ENCODE data around the gene CLNK.

The CLNK gene

GRCh38 chr4:10727140-10727880, 42.7 kb upstream of the CLNK start:
- no peak overlapping the region for H3K27ac ChIP-seq (ENCODE audit: low read depth, low read length)
- H3K27me3 ChIP-seq (ENCODE audit: control insufficient read depth in 5 of 5, insufficient read depth in 4 of 5, low read length in 5 of 5) = no peaks in the 10 kb centered on the region
- no peak overlapping the region for H3K4me3 ChIP-seq (ENCODE audit: low read depth in 1 of 5, low read length in 5 of 5)
- H3K9me3 ChIP-seq (ENCODE audit: control insufficient read depth in 5 of 5, low read length in 5 of 5) = no peaks in the 10 kb centered on the region
- no peaks in the 10 kb centered on the region for H3K36me3 ChIP-seq (ENCODE audit: control insufficient read depth in 5 of 5, insufficient read depth in 5 of 5, low read length in 5 of 5)
- H3K9ac ChIP-seq (ENCODE audit: low read length in 5 of 5) = no peak overlapping the region
- H3K4me1 ChIP-seq (ENCODE audit: control insufficient read depth in 5 of 5, insufficient read depth in 5 of 5, low read length in 5 of 5) = peaks cover 0 to 1% (median 0%) of the 10 kb centered on the region in 5 donors

DNA sequence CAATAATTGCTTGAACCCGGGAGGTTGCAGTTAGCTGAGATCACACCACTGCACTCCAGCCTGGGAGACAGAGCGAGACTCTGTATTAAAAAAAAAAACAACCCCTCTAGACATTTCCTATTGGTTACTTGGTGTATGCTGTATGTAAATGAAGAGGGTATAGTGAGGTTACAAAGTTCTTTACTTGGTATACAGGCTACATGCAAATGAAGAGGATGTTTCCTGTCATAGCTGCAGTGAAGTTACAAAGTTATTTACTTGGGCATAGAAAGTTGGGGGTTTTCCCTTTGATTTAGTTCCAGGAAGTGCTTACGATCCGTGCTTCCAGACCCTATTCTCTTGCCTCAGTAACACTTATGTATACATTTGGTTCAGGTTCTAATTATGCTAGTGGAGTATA, 38.4 kb upstream of the CLNK start:
- Histone ChIP-seq H3K9ac (ENCODE audit: low read length in 5 of 5) (no peak overlapping the region), H3K4me1 (ENCODE audit: control insufficient read depth in 5 of 5, insufficient read depth in 5 of 5, low read length in 5 of 5) (peaks cover 0 to 1% (median 0%) of the 10 kb centered on the region in 5 donors), H3K27me3 (ENCODE audit: control insufficient read depth in 5 of 5, insufficient read depth in 4 of 5, low read length in 5 of 5) (no peaks in the 10 kb centered on the region), H3K4me3 (ENCODE audit: low read depth in 1 of 5, low read length in 5 of 5) (no peak overlapping the region), H3K36me3 (ENCODE audit: control insufficient read depth in 5 of 5, insufficient read depth in 5 of 5, low read length in 5 of 5) (no peaks in the 10 kb centered on the region), H3K27ac (ENCODE audit: low read depth, low read length) (no peak overlapping the region), H3K9me3 (ENCODE audit: control insufficient read depth in 5 of 5, low read length in 5 of 5) (no peaks in the 10 kb centered on the region)

GRCh38 chr4:10721616-10722015, 37.0 kb upstream of the CLNK start:
- Histone ChIP-seq H3K36me3 (ENCODE audit: control insufficient read depth in 5 of 5, insufficient read depth in 5 of 5, low read length in 5 of 5) (no peaks in the 10 kb centered on the region), H3K27ac (ENCODE audit: low read depth, low read length) (no peak overlapping the region), H3K4me1 (ENCODE audit: control insufficient read depth in 5 of 5, insufficient read depth in 5 of 5, low read length in 5 of 5) (peaks cover 0 to 1% (median 0%) of the 10 kb centered on the region in 5 donors), H3K4me3 (ENCODE audit: low read depth in 1 of 5, low read length in 5 of 5) (no peak overlapping the region), H3K9ac (ENCODE audit: low read length in 5 of 5) (no peak overlapping the region), H3K9me3 (ENCODE audit: control insufficient read depth in 5 of 5, low read length in 5 of 5) (no peaks in the 10 kb centered on the region), H3K27me3 (ENCODE audit: control insufficient read depth in 5 of 5, insufficient read depth in 4 of 5, low read length in 5 of 5) (no peaks in the 10 kb centered on the region)

DNA sequence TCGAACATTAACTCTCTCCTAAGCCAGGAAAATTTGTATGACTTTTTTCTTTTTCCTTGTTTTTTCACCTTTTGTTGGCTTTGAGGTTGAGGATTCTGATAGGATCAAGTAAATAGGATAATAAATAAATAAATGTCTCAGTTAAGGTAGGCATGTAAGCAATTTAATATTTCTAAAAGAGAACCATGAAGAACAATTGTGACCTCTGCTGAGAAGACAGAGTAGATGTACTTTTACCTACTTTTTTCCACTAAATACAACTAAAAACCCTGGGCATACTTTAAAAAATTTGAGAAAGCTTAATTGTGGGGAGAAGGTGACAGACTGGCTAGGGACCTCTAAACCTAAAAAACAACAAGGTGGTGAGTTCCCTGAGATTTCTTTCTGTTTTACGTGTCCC, 31.6 kb upstream of the CLNK start:
- Histone ChIP-seq H3K9ac (ENCODE audit: low read length in 5 of 5) (no peak overlapping the region), H3K27ac (ENCODE audit: low read depth, low read length) (no peak overlapping the region), H3K4me1 (ENCODE audit: control insufficient read depth in 5 of 5, insufficient read depth in 5 of 5, low read length in 5 of 5) (no peaks in the 10 kb centered on the region), H3K4me3 (ENCODE audit: low read depth in 1 of 5, low read length in 5 of 5) (no peak overlapping the region), H3K36me3 (ENCODE audit: control insufficient read depth in 5 of 5, insufficient read depth in 5 of 5, low read length in 5 of 5) (no peaks in the 10 kb centered on the region), H3K9me3 (ENCODE audit: control insufficient read depth in 5 of 5, low read length in 5 of 5) (peaks cover 4 to 12% (median 5%) of the 10 kb centered on the region in 5 donors), H3K27me3 (ENCODE audit: control insufficient read depth in 5 of 5, insufficient read depth in 4 of 5, low read length in 5 of 5) (no peaks in the 10 kb centered on the region)

DNA sequence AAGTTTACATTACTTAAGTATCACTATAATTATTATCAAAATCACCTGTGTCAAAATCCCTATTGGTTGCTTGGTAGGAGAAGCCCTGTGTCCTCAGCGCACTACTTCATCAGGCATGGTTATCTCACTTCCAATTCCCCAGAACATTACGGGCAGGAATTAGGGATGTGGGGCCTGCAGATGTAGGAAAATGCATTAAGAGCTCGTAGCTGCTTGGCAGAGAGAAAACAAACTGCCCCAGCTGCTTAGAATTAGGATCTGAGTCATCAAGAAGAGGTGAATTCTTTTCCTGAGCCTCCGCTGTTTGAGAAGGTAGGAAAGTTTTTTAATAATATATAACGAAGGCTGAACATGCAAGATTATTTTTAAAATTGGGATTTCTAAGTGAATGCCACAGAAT, 31.1 kb upstream of the CLNK start:
- Histone ChIP-seq H3K9ac (ENCODE audit: low read length in 5 of 5) (no peak overlapping the region), H3K27ac (ENCODE audit: low read depth, low read length) (no peak overlapping the region), H3K4me1 (ENCODE audit: control insufficient read depth in 5 of 5, insufficient read depth in 5 of 5, low read length in 5 of 5) (no peaks in the 10 kb centered on the region), H3K36me3 (ENCODE audit: control insufficient read depth in 5 of 5, insufficient read depth in 5 of 5, low read length in 5 of 5) (no peaks in the 10 kb centered on the region), H3K9me3 (ENCODE audit: control insufficient read depth in 5 of 5, low read length in 5 of 5) (peaks cover 4 to 12% (median 5%) of the 10 kb centered on the region in 5 donors), H3K27me3 (ENCODE audit: control insufficient read depth in 5 of 5, insufficient read depth in 4 of 5, low read length in 5 of 5) (no peaks in the 10 kb centered on the region), H3K4me3 (ENCODE audit: low read depth in 1 of 5, low read length in 5 of 5) (no peak overlapping the region)

DNA sequence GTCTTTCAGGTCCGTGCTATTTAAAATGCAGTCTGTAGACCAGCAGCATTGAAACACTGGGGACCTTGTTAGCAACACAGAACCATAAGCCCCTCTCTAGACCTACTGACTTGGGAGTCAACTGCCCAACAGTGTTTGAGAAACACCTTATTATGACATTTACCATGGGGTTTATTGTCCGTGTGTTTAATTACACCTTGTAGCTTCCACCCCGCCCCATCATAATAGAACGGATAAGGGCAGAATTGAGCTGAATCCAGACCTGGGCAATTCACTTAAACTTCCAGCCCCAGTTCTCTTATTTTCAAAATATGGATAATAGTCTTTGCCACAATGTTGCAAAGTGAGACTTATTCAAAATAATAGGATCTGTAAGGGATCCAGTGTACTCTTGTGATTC, 30.6 kb upstream of the CLNK start:
- no peaks in the 10 kb centered on the region for H3K27me3 ChIP-seq (ENCODE audit: control insufficient read depth in 5 of 5, insufficient read depth in 4 of 5, low read length in 5 of 5)
- H3K9ac ChIP-seq (ENCODE audit: low read length in 5 of 5) = no peak overlapping the region
- H3K27ac ChIP-seq (ENCODE audit: low read depth, low read length) = no peak overlapping the region
- no peaks in the 10 kb centered on the region for H3K36me3 ChIP-seq (ENCODE audit: control insufficient read depth in 5 of 5, insufficient read depth in 5 of 5, low read length in 5 of 5)
- H3K9me3 ChIP-seq (ENCODE audit: control insufficient read depth in 5 of 5, low read length in 5 of 5) = peaks cover 4 to 12% (median 5%) of the 10 kb centered on the region in 5 donors
- H3K4me3 ChIP-seq (ENCODE audit: low read depth in 1 of 5, low read length in 5 of 5) = no peak overlapping the region
- H3K4me1 ChIP-seq (ENCODE audit: control insufficient read depth in 5 of 5, insufficient read depth in 5 of 5, low read length in 5 of 5) = no peaks in the 10 kb centered on the region

GRCh38 chr4:10713591-10713990, 29.0 kb upstream of the CLNK start:
- H3K36me3 ChIP-seq (ENCODE audit: control insufficient read depth in 5 of 5, insufficient read depth in 5 of 5, low read length in 5 of 5) = no peaks in the 10 kb centered on the region
- H3K9me3 ChIP-seq (ENCODE audit: control insufficient read depth in 5 of 5, low read length in 5 of 5) = peaks cover 4 to 12% (median 5%) of the 10 kb centered on the region in 5 donors
- H3K4me3 ChIP-seq (ENCODE audit: low read depth in 1 of 5, low read length in 5 of 5) = no peak overlapping the region
- no peak overlapping the region for H3K27ac ChIP-seq (ENCODE audit: low read depth, low read length)
- no peaks in the 10 kb centered on the region for H3K4me1 ChIP-seq (ENCODE audit: control insufficient read depth in 5 of 5, insufficient read depth in 5 of 5, low read length in 5 of 5)
- H3K27me3 ChIP-seq (ENCODE audit: control insufficient read depth in 5 of 5, insufficient read depth in 4 of 5, low read length in 5 of 5) = no peaks in the 10 kb centered on the region
- no peak overlapping the region for H3K9ac ChIP-seq (ENCODE audit: low read length in 5 of 5)

DNA sequence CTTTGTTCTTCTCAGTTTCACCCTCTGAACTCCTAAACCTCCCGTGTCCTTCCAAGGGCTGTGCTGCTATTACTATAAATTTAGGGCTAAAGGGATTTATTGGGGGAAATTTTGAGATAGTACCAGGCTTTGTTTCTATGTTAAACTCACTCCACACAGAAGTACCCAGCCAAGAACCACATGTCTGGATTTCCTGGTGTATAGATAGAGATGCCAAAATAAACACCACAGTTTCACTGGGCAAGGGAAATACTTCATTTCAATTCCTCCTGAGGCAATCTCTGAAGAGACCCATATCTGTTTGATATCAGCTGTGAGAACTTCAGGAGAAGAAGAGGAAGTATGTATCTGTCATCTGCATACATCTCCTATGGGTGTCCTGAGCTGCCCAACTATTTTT, 21.7 kb upstream of the CLNK start:
- no peak overlapping the region for H3K4me3 ChIP-seq (ENCODE audit: low read depth in 1 of 5, low read length in 5 of 5)
- H3K36me3 ChIP-seq (ENCODE audit: control insufficient read depth in 5 of 5, insufficient read depth in 5 of 5, low read length in 5 of 5) = no peaks in the 10 kb centered on the region
- no peak overlapping the region for H3K9ac ChIP-seq (ENCODE audit: low read length in 5 of 5)
- H3K27ac ChIP-seq (ENCODE audit: low read depth, low read length) = no peak overlapping the region
- H3K9me3 ChIP-seq (ENCODE audit: control insufficient read depth in 5 of 5, low read length in 5 of 5) = no peaks in the 10 kb centered on the region
- no peaks in the 10 kb centered on the region for H3K4me1 ChIP-seq (ENCODE audit: control insufficient read depth in 5 of 5, insufficient read depth in 5 of 5, low read length in 5 of 5)
- peaks cover 0 to 3% (median 0%) of the 10 kb centered on the region in 5 donors for H3K27me3 ChIP-seq (ENCODE audit: control insufficient read depth in 5 of 5, insufficient read depth in 4 of 5, low read length in 5 of 5)

- Histone ChIP-seq H3K27ac (ENCODE audit: low read depth, low read length) (no peak overlapping the region), H3K4me3 (ENCODE audit: low read depth in 1 of 5, low read length in 5 of 5) (no peak overlapping the region), H3K9me3 (ENCODE audit: control insufficient read depth in 5 of 5, low read length in 5 of 5) (no peaks in the 10 kb centered on the region), H3K4me1 (ENCODE audit: control insufficient read depth in 5 of 5, insufficient read depth in 5 of 5, low read length in 5 of 5) (no peaks in the 10 kb centered on the region), H3K27me3 (ENCODE audit: control insufficient read depth in 5 of 5, insufficient read depth in 4 of 5, low read length in 5 of 5) (peaks cover 0 to 3% (median 0%) of the 10 kb centered on the region in 5 donors), H3K36me3 (ENCODE audit: control insufficient read depth in 5 of 5, insufficient read depth in 5 of 5, low read length in 5 of 5) (no peaks in the 10 kb centered on the region), H3K9ac (ENCODE audit: low read length in 5 of 5) (no peak overlapping the region)
Measured at GRCh38 chr4:10704430-10704810, 19.9 kb upstream of the CLNK start.

- no peak overlapping the region for H3K4me3 ChIP-seq (ENCODE audit: low read depth in 1 of 5, low read length in 5 of 5)
- H3K27ac ChIP-seq (ENCODE audit: low read depth, low read length) = no peak overlapping the region
- peaks cover 0 to 3% (median 0%) of the 10 kb centered on the region in 5 donors for H3K27me3 ChIP-seq (ENCODE audit: control insufficient read depth in 5 of 5, insufficient read depth in 4 of 5, low read length in 5 of 5)
- H3K4me1 ChIP-seq (ENCODE audit: control insufficient read depth in 5 of 5, insufficient read depth in 5 of 5, low read length in 5 of 5) = no peaks in the 10 kb centered on the region
- H3K36me3 ChIP-seq (ENCODE audit: control insufficient read depth in 5 of 5, insufficient read depth in 5 of 5, low read length in 5 of 5) = no peaks in the 10 kb centered on the region
- H3K9me3 ChIP-seq (ENCODE audit: control insufficient read depth in 5 of 5, low read length in 5 of 5) = peaks cover 0 to 3% (median 0%) of the 10 kb centered on the region in 5 donors
- H3K9ac ChIP-seq (ENCODE audit: low read length in 5 of 5) = no peak overlapping the region
Measured at GRCh38 chr4:10703766-10704429, 19.3 kb upstream of the CLNK start.

Measured in subcutaneous abdominal adipose tissue (tissue), 5 donors.